ENCODE data around the gene LGALS4. TPM values are rescaled to one million over a fixed set of nuclear protein-coding genes. Genes with fewer than 3 reads are reported as not detected.

LGALS4 gene
- total and polyA plus RNA-seq, 9 of the 15 experiments (the other 6 are each of a cell fraction or from before 2014, with no cell fraction given), result 0.08 to 1.1 (median 0.30) TPM; not detected in 3

DNA sequence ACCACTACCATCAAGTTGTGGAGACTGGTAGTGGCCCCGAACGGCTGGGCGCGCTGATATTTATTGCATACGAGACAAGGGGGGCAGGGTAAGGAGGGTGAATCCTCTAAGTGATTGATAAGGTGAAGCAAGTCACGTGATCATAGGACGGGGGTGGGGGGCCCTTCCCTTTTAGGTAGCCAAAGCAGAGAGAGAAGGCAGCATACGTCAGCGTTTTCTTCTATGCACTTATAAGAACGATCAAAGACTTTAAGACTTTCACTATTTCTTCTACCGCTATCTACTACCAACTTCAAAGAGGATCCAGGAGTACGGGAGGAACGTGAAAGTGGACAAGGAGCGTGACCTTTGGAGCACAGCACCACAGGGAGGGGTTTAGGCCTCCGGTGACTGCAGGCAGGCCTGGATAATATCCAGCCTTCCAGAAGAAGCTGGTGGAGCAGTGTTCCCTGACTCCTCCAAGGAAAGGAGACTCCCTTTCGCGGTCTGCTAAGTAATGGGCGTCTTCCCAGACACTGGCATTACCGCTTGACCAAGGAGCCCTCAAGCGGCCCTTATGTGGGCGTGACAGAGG, 47.0 kb upstream of the LGALS4 start (continued):
- TF ChIP-seq ZFX (CRISPR knock-in tag; IDR thresholded peaks at IDR 0.05) (peak; percentile 42; the same call in 1 of the 2 replicates), BHLHE40 (IDR thresholded peaks at IDR 0.05; ENCODE audit: low read length) (peak; percentile 48; the same call in 1 of the 2 replicates), MAFF (IDR thresholded peaks at IDR 0.05; ENCODE audit: low read length) (0 out of 2 replicates have a peak, but pooled peaks have one; percentile 28), C11orf30 (IDR thresholded peaks at IDR 0.05; ENCODE audit: low read depth) (peak; percentile 61), SMAD4 (CRISPR knock-in tag; conservative IDR thresholded peaks at IDR 0.05) (peak; percentile 40), EGR1 (conservative IDR thresholded peaks at IDR 0.05) (0 out of 2 replicates have a peak, but pooled peaks have one; percentile 46), SMARCA4 (IDR thresholded peaks at IDR 0.05) (peak; percentile 14; the same call in 1 of the 2 replicates), RAD51 (IDR thresholded peaks at IDR 0.05; ENCODE audit: borderline replicate concordance, low read depth) (peak; percentile 96)
- TF ChIP-seq, protein P1, sequence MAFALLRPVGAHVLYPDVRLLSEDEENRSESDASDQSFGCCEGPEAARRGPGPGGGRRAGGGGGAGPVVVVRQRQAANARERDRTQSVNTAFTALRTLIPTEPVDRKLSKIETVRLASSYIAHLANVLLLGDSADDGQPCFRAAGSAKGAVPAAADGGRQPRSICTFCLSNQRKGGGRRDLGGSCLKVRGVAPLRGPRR (CRISPR knock-in tag; IDR thresholded peaks at IDR 0.05), result peak; percentile 29; the same call in 1 of the 2 replicates
- TF ChIP-seq, protein P2, sequence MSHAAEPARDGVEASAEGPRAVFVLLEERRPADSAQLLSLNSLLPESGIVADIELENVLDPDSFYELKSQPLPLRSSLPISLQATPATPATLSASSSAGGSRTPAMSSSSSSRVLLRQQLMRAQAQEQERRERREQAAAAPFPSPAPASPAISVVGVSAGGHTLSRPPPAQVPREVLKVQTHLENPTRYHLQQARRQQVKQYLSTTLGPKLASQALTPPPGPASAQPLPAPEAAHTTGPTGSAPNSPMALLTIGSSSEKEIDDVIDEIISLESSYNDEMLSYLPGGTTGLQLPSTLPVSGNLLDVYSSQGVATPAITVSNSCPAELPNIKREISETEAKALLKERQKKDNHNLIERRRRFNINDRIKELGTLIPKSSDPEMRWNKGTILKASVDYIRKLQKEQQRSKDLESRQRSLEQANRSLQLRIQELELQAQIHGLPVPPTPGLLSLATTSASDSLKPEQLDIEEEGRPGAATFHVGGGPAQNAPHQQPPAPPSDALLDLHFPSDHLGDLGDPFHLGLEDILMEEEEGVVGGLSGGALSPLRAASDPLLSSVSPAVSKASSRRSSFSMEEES (CRISPR knock-in tag; IDR thresholded peaks at IDR 0.05), result peak; percentile 96

DNA sequence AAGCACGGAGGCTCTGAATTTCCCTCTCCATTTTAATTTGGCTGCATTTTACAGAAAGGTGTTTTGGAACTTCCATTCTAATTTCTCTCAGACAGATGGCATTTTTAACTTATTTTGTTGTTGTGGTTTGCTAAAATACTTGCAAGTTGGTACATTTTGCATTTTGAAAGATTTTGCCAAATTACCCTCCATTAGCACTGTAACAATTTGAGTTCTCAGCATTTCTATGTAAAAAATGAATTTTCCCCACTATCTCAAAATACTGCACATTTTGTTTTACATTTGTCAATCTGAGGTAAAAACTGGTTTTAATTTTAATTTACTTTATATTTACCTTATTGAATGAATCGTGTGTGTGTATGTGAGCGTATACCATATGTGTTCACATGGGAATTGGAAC, 44.1 kb upstream of the LGALS4 start:
- peaks cover 15 to 47% of the 10 kb centered on the region in 2 experiments for H3K4me1 ChIP-seq (replicated peaks in 1 of 2; ENCODE audit: control insufficient read depth in 2 of 2, insufficient read depth in 2 of 2, low read length in 2 of 2)
- no peak overlapping the region for H3K4me3 ChIP-seq
- H3K9me3 ChIP-seq (replicated peaks; ENCODE audit: control insufficient read depth, insufficient read depth, low read depth, low read length), result no peaks in the 10 kb centered on the region
- in situ Hi-C loops (cut with MboI) (no loop called here), intact Hi-C loops (cut with micrococcal nuclease) (no loop called here)
- no peak overlapping the region for H3K27ac ChIP-seq (ENCODE audit: extremely low read depth, low read depth, low read length)
- H3K79me2 ChIP-seq (ENCODE audit: control insufficient read depth, insufficient read depth, low read length), result peaks cover 8% of the 10 kb centered on the region
- ChIA-PET POLR2A (no interaction called here), CTCF (ENCODE audit: low intra/inter-chr PET ratio) (no interaction called here)
- DNase-seq (ENCODE audit: extremely low read depth in 1 of 4, low spot score in 3 of 4) (no peak), FAIRE-seq (no peak), ATAC-seq (no peak)
- no peaks in the 10 kb centered on the region for H4K20me1 ChIP-seq (replicated peaks; ENCODE audit: control insufficient read depth, insufficient read depth, low read length)
- H3K4me2 ChIP-seq (ENCODE audit: insufficient read depth, low read length), result no peak overlapping the region
- no peaks in the 10 kb centered on the region for H3K27me3 ChIP-seq (ENCODE audit: control insufficient read depth in 2 of 2, insufficient read depth in 2 of 2, low read length in 2 of 2)
- H3K9ac ChIP-seq (ENCODE audit: insufficient read depth in 1 of 2, low read depth in 2 of 2, low read length in 2 of 2), result no peak overlapping the region
- BruUV-seq (replicated peaks), result no TSS peak
- 94% methylated on average over 3 of the region's 3 CpGs for WGBS (ENCODE audit: insufficient coverage, low coverage, missing lambda C conversion rate)
- H3K9me1 ChIP-seq (ENCODE audit: control insufficient read depth, insufficient read depth, low read length), result no peaks in the 10 kb centered on the region
- H2AFZ ChIP-seq (ENCODE audit: low read depth, low read length), result no peak overlapping the region
- H3K36me3 ChIP-seq (ENCODE audit: control insufficient read depth, insufficient read depth, low read length), result no peaks in the 10 kb centered on the region
- TF ChIP-seq GTF2F1 (IDR thresholded peaks at IDR 0.05; ENCODE audit: low read depth, low read length) (no peak), ZNF696 (CRISPR knock-in tag; conservative IDR thresholded peaks at IDR 0.05) (no peak), ATF7 (IDR thresholded peaks at IDR 0.05) (no peak), ZBTB17 (CRISPR knock-in tag; IDR thresholded peaks at IDR 0.05) (no peak), ZBTB1 (CRISPR knock-in tag; IDR thresholded peaks at IDR 0.05; ENCODE audit: borderline replicate concordance, low read depth) (no peak), EZH2 (IDR thresholded peaks at IDR 0.05; ENCODE audit: borderline replicate concordance, low read depth, low read length) (no peak), MAFK (IDR thresholded peaks at IDR 0.05; ENCODE audit: low read length) (no peak), CC2D1A (IDR thresholded peaks at IDR 0.05) (no peak), PHF21A (IDR thresholded peaks at IDR 0.05; ENCODE audit: borderline replicate concordance, low read depth) (no peak), ZNF217 (CRISPR knock-in tag; IDR thresholded peaks at IDR 0.05) (no peak), SMC3 (conservative IDR thresholded peaks at IDR 0.05; ENCODE audit: insufficient read depth, low read depth, low read length) (no peak)
- TF ChIP-seq, protein P3, sequence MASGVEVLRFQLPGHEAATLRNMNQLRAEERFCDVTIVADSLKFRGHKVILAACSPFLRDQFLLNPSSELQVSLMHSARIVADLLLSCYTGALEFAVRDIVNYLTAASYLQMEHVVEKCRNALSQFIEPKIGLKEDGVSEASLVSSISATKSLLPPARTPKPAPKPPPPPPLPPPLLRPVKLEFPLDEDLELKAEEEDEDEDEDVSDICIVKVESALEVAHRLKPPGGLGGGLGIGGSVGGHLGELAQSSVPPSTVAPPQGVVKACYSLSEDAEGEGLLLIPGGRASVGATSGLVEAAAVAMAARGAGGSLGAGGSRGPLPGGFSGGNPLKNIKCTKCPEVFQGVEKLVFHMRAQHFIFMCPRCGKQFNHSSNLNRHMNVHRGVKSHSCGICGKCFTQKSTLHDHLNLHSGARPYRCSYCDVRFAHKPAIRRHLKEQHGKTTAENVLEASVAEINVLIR (CRISPR knock-in tag; IDR thresholded peaks at IDR 0.05), result no peak
